HEK293T (cell line): ENCODE measurements around the gene GLIS2.
A peak's percentile ranks its signal among the peaks of the same experiment; 100 is the strongest.

ENCODE experiments used
- CTCF ChIA-PET: fragments of 350-600 bp; formaldehyde crosslinking; extraction: SDS; loops from one replicate; lab custom pipeline; 2021; ENCODE audit warnings: antibody characterized with exemption, inconsistent platforms; lab: Yijun Ruan, JAX
- POLR2A ChIA-PET: fragments of 350-600 bp; formaldehyde crosslinking; extraction: SDS; loops from one replicate; lab custom pipeline; 2020; ENCODE audit warnings: antibody characterized with exemption, inconsistent platforms; lab: Yijun Ruan, JAX
- DNase-seq: peaks from one replicate; pipeline ENCODE4 v3.0.0; 2012; ENCODE audit warnings: mixed read lengths; ENCODE audit errors: extremely low spot score
- ARNT ChIP-seq: fragments of 450-650 bp; IDR thresholded peaks from 2 replicates; pipeline ENCODE4 v1.6.1; 2017; ENCODE audit warnings: mild to moderate bottlenecking
- BHLHE40 ChIP-seq: fragments of 450-650 bp; IDR thresholded peaks from 2 replicates; pipeline ENCODE4 v1.6.1; 2016; ENCODE audit warnings: mild to moderate bottlenecking, moderate library complexity, borderline replicate concordance
- CTBP1 ChIP-seq: fragments of 450-650 bp; IDR thresholded peaks from 2 replicates; pipeline ENCODE4 v1.6.1; 2016; ENCODE audit warnings: borderline replicate concordance
- ELF4 ChIP-seq: fragments of 450-650 bp; IDR thresholded peaks from 2 replicates; pipeline ENCODE4 v1.6.1; 2017; ENCODE audit warnings: antibody characterized with exemption
- FOXA1 ChIP-seq: fragments of 450-650 bp; IDR thresholded peaks from 2 replicates; pipeline ENCODE4 v1.6.1; 2016; ENCODE audit warnings: mild to moderate bottlenecking
- FOXK2 ChIP-seq: fragments of 450-650 bp; IDR thresholded peaks from 2 replicates; pipeline ENCODE4 v1.6.1; 2016; ENCODE audit warnings: mild to moderate bottlenecking
- FOXM1 ChIP-seq: fragments of 450-650 bp; IDR thresholded peaks from 2 replicates; pipeline ENCODE4 v1.6.1; 2017; ENCODE audit warnings: mild to moderate bottlenecking, borderline replicate concordance
- HDGF ChIP-seq: fragments of 450-650 bp; IDR thresholded peaks from 2 replicates; pipeline ENCODE4 v1.6.1; 2017; ENCODE audit warnings: antibody characterized with exemption, borderline replicate concordance
- L3MBTL2 ChIP-seq: fragments of 450-650 bp; conservative IDR thresholded peaks from 2 replicates; pipeline ENCODE4 v1.6.1; 2016; ENCODE audit warnings: mild to moderate bottlenecking
- LEF1 ChIP-seq: fragments of 450-650 bp; IDR thresholded peaks from 2 replicates; pipeline ENCODE4 v1.6.1; 2017; ENCODE audit warnings: mild to moderate bottlenecking, borderline replicate concordance
- NFRKB ChIP-seq: fragments of 450-650 bp; IDR thresholded peaks from 2 replicates; pipeline ENCODE4 v1.6.1; 2016; ENCODE audit warnings: mild to moderate bottlenecking, moderate library complexity
- PKNOX1 ChIP-seq: fragments of 450-650 bp; IDR thresholded peaks from 2 replicates; pipeline ENCODE4 v1.6.1; 2016
- SP1 ChIP-seq: fragments of 450-650 bp; IDR thresholded peaks from 2 replicates; pipeline ENCODE4 v1.6.1; 2017
- SUZ12 ChIP-seq: fragments of 450-650 bp; IDR thresholded peaks from 2 replicates; pipeline ENCODE4 v1.6.1; 2016; ENCODE audit warnings: mild to moderate bottlenecking
- TARDBP ChIP-seq: fragments of 450-650 bp; IDR thresholded peaks from 2 replicates; pipeline ENCODE4 v1.6.1; 2016
- ZNF384 ChIP-seq: fragments of 450-650 bp; IDR thresholded peaks from 2 replicates; pipeline ENCODE4 v1.6.1; 2016

GLIS2 gene

GRCh38 chr16:4354512-4355409 lies 38.9 kb downstream of the GLIS2 start:
- no peak for TF ChIP-seq ARNT
- TF ChIP-seq TARDBP = no peak
- no peak for DNase-seq
- ChIA-PET CTCF (interaction anchor here (1.6 kb wide), 1 partner anchor 49 kb away, joined by 8 read pairs; no protein-coding TSS in a partner anchor), POLR2A (no interaction called here)

GRCh38 chr16:4356820-4357219 lies 41.0 kb downstream of the GLIS2 start:
- ChIA-PET CTCF (interaction anchor here (1.6 kb wide), 1 partner anchor 46 kb away, joined by 3 read pairs; no protein-coding TSS in a partner anchor), POLR2A (no interaction called here)
- no peak for DNase-seq
- TF ChIP-seq FOXK2 = no peak

GRCh38 chr16:4358236-4358635 lies 42.4 kb downstream of the GLIS2 start:
- POLR2A ChIA-PET = no interaction called here
- CTCF ChIA-PET = interaction anchor here (3.3 kb wide), 1 partner anchor 45 kb away, joined by 48 read pairs; no protein-coding TSS in a partner anchor
- DNase-seq = no peak
- no peak for TF ChIP-seq L3MBTL2
- TF ChIP-seq HDGF = no peak
- no peak for TF ChIP-seq LEF1
- TF ChIP-seq FOXA1 = no peak

GRCh38 chr16:4358831-4359561 lies 43.1 kb downstream of the GLIS2 start:
- DNase-seq = peak; percentile 70
- ChIA-PET CTCF (interaction anchor here (0.8 to 3.3 kb wide), 3 partner anchors 19 to 45 kb away, joined by 3 to 48 read pairs (median 4); no protein-coding TSS in a partner anchor), POLR2A (no interaction called here)
- TF ChIP-seq NFRKB = no peak
- TF ChIP-seq CTBP1 = no peak
- no peak for TF ChIP-seq SP1
- TF ChIP-seq LEF1 = no peak
- TF ChIP-seq L3MBTL2 = no peak
- no peak for TF ChIP-seq FOXA1

- DNase-seq = no peak
- POLR2A ChIA-PET = no interaction called here
- TF ChIP-seq TARDBP = no peak
- no peak for TF ChIP-seq FOXK2
- no peak for TF ChIP-seq ELF4
- no peak for TF ChIP-seq FOXM1
- no peak for TF ChIP-seq HDGF
- CTCF ChIA-PET = interaction anchor here (0.8 to 3.3 kb wide), 3 partner anchors 18 to 44 kb away, joined by 3 to 48 read pairs (median 4); no protein-coding TSS in a partner anchor
Observed at GRCh38 chr16:4359914-4360313, 44.0 kb downstream of the GLIS2 start.

GRCh38 chr16:4360538-4361021 lies 44.7 kb downstream of the GLIS2 start:
- CTCF ChIA-PET = interaction anchor here (3.3 kb wide), 1 partner anchor 43 kb away, joined by 48 read pairs; no protein-coding TSS in a partner anchor
- DNase-seq = no peak
- TF ChIP-seq NFRKB (no peak), ELF4 (no peak), SUZ12 (no peak), FOXK2 (no peak), ARNT (no peak), SP1 (no peak), FOXM1 (no peak), TARDBP (no peak), BHLHE40 (no peak), L3MBTL2 (no peak), LEF1 (no peak), HDGF (no peak), CTBP1 (no peak), FOXA1 (no peak), PKNOX1 (no peak), ZNF384 (no peak)
- POLR2A ChIA-PET = no interaction called here

- DNase-seq = no peak
- CTCF ChIA-PET = interaction anchor here (1.0 to 3.3 kb wide), 2 partner anchors 41 to 42 kb away, joined by 4 to 48 read pairs; no protein-coding TSS in a partner anchor
- POLR2A ChIA-PET = no interaction called here
- TF ChIP-seq SP1 (no peak), FOXM1 (no peak)
Observed at GRCh38 chr16:4361033-4361943, 45.4 kb downstream of the GLIS2 start.
